ENCODE results near the gene ENDOV.

The ENDOV gene

GRCh38 chr17:80468242-80468641 lies 53.3 kb downstream of the ENDOV start:
- no peak for DNase-seq (ENCODE audit: low read depth)

GRCh38 chr17:80468781-80469493 lies 54.0 kb downstream of the ENDOV start:
- DNase-seq (ENCODE audit: low read depth), result no peak

GRCh38 chr17:80469667-80470066 lies 54.7 kb downstream of the ENDOV start:
- no peak for DNase-seq (ENCODE audit: low read depth)

- no peak for DNase-seq (ENCODE audit: low read depth)
These were observed 55.6 kb downstream of the ENDOV start for GRCh38 chr17:80470603-80471002.

GRCh38 chr17:80471922-80472321 lies 57.0 kb downstream of the ENDOV start:
- peak; percentile 33 for DNase-seq (ENCODE audit: low read depth)

- DNase-seq (ENCODE audit: low read depth), result no peak
These were observed 58.0 kb downstream of the ENDOV start for GRCh38 chr17:80472996-80473395.

- no peak for DNase-seq (ENCODE audit: low read depth)
These were observed 58.7 kb downstream of the ENDOV start for GRCh38 chr17:80473701-80474100.

- no peak for DNase-seq (ENCODE audit: low read depth)
These were observed 59.4 kb downstream of the ENDOV start for GRCh38 chr17:80474231-80474960.

- no peak for DNase-seq (ENCODE audit: low read depth)
These were observed 60.3 kb downstream of the ENDOV start for GRCh38 chr17:80474961-80475909.

GRCh38 chr17:80475910-80476876 lies 61.2 kb downstream of the ENDOV start, which contains the start of gene NPTX1:
NPTX1 (minus strand) TSS chr17:80476607; CDS start chr17:80476446, 161 bp downstream.
- no peak for DNase-seq (ENCODE audit: low read depth)

GRCh38 chr17:80476877-80477646 lies 62.1 kb downstream of the ENDOV start:
- DNase-seq (ENCODE audit: low read depth), result no peak

- DNase-seq (ENCODE audit: low read depth), result no peak
These were observed 62.9 kb downstream of the ENDOV start for GRCh38 chr17:80477647-80478478.

- no peak for DNase-seq (ENCODE audit: low read depth)
These were observed 63.7 kb downstream of the ENDOV start for GRCh38 chr17:80478487-80479245.

- DNase-seq (ENCODE audit: low read depth), result no peak
These were observed 64.2 kb downstream of the ENDOV start for GRCh38 chr17:80479246-80479566.

GRCh38 chr17:80480248-80480647 lies 65.3 kb downstream of the ENDOV start:
- no peak for DNase-seq (ENCODE audit: low read depth)

- no peak for DNase-seq (ENCODE audit: low read depth)
These were observed 66.5 kb downstream of the ENDOV start for GRCh38 chr17:80481284-80482057.

- no peak for DNase-seq (ENCODE audit: low read depth)
These were observed 67.0 kb downstream of the ENDOV start for GRCh38 chr17:80482058-80482318.

- no peak for DNase-seq (ENCODE audit: low read depth)
These were observed 67.8 kb downstream of the ENDOV start for GRCh38 chr17:80482555-80483308.

Measured in stimulated activated CD4-positive, alpha-beta T cell treated with anti-CD3 and anti-CD28 coated beads, Interleukin-2, amount 100 ng/mL, for 4 hours (primary cell).